Sciatic nerve (tissue), 2 donors: ENCODE measurements around the gene SIK2. TPM values are rescaled to one million over a fixed set of nuclear protein-coding genes. Genes with fewer than 3 reads are reported as not detected.

ENCODE experiments used
- ATAC-seq: fragments of 200-7000 bp; cut with Tn5 transposase; one replicate; pipeline ENCODE4 v1.9.1; 2020; ENCODE audit warnings: mild to moderate bottlenecking, moderate library complexity
- DNase-seq: peaks from one replicate; pipeline ENCODE4 v3.0.0-alpha.2; 2020; ENCODE audit warnings: low spot score
- intact Hi-C: fragments of 100-400 bp; cut with DNase I; formaldehyde crosslinking; loops from one replicate; pipeline ENCODE4 v1.14.2; 2022
- total RNA-seq: library from RNA; stranded (reverse); fragmentation: NEBNext Ultra II Directional; extraction: Animal tissue kit (Norgen Biotek cat#: 25700); gene quantifications from one replicate; pipeline ENCODE4 v1.2.1, GENCODE V29; 2021
- donor health status: DM: no; HTN: no; CAD: no.
- donor health status: DM: no; HTN: no; CAD: no.

SIK2 gene
- total RNA-seq, 1 donor from 2014 or later: 28.3 TPM

DNA sequence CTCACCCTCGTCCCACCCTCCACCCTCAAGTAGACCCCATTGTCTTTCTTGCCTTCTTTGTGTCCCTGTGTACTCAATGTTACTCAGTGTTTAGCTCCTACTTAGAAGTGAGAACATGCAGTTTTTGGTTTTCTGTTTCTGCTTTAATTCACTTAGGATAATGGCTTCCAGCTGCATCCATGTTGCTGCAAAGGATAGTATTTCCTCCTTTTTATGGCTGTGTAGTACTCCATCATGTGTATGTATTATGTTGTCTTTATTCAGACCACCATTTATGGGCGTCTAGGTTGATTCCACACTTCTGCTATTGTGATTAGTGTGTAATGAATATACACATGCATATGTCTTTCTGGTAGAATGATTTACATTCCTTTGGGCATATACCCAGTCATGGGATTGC is 73.6 kb downstream of the SIK2 start:
- ATAC-seq: no peak

DNA sequence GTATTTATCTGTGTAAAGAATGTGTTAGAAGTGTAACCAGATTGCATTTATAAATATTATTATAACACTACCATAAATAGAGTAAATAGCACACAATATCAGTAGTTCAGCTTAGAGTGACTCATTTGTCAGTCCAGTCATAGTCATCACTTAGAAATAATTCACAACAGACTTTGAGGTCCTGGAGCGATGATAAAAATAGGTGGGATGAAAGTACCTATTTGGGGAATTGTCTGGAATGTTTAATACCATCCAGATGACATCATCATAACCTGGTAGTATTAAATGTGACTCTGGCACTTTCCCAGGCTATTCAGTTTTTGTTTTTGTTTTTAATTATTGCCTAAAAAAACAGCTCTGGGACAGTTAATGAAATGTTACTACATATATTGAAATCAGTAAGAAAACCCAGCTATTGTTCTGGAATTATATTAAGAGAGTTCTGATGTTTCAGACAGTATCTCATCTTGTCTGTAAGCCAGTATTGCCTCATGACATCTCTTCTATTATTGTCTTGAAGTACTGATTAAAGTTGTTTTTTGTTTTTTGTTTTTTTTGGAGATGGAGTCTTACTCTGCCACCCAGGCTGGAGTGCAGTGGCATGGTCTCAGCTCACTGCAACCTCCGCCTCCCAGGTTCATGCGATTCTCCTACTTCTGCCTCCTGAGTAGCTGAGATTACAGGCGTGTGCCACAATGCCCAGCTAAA is 74.8 kb downstream of the SIK2 start:
- intact Hi-C loops: no loop called here
- ATAC-seq: no peak

More for the DNA sequence above, 73.6 kb downstream of the SIK2 start:
- intact Hi-C loops: no loop called here
- no peak for DNase-seq

DNA sequence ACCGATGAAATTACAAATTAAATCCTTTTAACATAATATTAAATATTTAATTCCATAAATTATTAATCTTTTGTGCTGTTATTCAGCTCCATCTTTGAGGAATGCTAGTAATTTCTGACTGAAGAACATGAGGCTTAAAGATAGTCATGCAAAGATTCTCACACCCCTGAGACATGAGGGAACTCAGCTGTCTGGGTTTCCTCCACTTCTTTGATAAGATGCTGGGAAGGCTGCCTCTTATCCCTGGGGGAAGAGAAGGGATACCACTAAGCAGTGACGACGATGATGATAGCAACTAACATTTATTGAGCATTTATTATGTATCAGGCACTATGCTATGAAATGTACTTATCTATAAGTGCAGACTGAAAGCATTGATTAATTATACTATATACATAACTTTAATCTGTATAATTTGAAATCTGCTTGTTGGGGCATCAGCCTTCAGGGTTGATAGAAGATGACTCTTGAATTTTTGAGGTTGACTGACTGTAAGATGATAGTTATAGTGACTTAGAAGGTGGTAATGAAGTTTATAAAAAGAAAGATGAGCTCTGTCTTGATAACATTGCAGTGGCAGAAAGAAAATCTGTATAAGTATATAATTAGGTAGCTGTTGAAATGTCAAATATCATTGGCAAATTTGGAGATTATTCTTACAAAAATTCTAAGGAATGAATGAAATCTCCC is 78.4 kb downstream of the SIK2 start:
- ATAC-seq (no peak), DNase-seq (no peak)
- intact Hi-C loops: no loop called here

More for the DNA sequence above, 74.8 kb downstream of the SIK2 start:
- no peak for DNase-seq

- ATAC-seq (no peak), DNase-seq (no peak)
- intact Hi-C loops: no loop called here
These were observed 81.6 kb downstream of the SIK2 start for GRCh38 chr11:111683806-111684205.

- ATAC-seq (no peak), DNase-seq (no peak)
- intact Hi-C loops: no loop called here
These were observed 82.0 kb downstream of the SIK2 start for GRCh38 chr11:111684251-111684650.

DNA sequence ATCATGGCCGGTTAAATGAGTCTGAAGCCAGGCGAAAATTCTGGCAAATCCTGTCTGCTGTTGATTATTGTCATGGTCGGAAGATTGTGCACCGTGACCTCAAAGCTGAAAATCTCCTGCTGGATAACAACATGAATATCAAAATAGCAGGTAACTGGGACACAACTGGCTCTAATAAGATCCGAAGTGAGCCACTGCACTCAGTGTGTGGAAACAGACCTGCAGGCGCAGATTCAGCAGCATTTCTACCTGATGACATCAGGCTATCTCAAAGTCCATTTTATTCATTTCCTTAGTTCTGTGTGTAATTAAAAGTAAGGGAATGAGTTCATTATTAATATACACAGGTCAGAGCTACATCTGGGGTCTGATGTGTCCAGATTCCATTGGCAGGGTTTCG is 85.8 kb downstream of the SIK2 start:
- ATAC-seq: no peak
- DNase-seq: no peak
- intact Hi-C loops: no loop called here

DNA sequence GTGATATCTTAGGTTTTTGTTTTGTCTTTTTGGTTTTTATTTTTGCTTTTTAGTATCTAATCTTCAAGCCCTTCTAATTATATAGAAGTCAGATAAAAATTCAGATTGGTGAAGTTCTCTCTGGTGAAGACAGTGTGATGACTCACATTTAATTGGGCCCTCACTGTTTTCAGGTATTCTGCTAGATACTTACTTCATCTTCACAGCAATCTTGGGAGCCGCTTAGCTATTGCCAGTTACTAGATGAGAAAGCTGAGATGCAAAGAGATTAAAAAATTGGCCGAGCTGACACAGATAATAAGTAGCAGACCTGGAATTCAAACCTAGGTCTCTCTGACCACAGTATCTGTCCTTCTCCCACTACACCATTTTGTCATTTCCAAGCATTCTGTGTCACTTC is 88.9 kb downstream of the SIK2 start:
- intact Hi-C loops: no loop called here
- ATAC-seq (no peak), DNase-seq (no peak)

- ATAC-seq (no peak), DNase-seq (no peak)
- intact Hi-C loops: no loop called here
These were observed 89.5 kb downstream of the SIK2 start for GRCh38 chr11:111691741-111692140.

DNA sequence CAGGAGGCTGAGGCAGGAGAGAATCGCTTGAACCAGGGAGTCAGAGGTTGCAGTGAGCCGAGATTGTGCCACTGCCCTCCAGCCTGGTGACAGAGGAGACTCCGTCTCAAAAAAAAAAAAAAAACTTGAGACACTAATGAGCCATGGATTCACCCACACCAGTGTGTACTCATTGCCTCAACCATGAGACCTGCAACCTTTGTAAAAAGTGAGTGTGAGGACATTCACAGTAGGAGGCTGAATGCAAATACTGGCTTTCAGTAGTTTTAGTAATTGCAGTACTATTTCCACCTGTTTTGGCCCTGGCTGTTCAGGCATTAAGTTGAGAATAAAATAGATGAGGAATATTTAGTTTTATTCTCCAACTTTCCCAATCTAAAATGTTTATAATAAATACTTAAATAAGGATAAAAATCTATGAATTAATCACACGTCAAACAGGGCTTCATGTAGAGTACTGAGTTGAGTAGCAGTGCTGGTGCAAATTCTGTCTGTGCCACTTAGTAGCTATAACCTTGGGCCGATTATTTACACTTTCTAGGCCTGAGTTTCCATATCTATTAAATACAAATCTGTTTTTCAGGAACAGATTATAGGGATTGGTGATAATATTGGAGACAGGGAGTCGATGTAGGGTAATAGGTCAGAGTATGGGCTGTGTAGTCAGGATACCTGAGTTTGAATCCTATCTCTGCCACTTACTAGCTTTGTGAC is 91.1 kb downstream of the SIK2 start:
- DNase-seq (no peak), ATAC-seq (no peak)
- intact Hi-C loops: no loop called here

GRCh38 chr11:111694851-111695250 is 92.6 kb downstream of the SIK2 start:
- intact Hi-C loops: no loop called here
- no peak for DNase-seq
- peak; percentile 87 for ATAC-seq

DNA sequence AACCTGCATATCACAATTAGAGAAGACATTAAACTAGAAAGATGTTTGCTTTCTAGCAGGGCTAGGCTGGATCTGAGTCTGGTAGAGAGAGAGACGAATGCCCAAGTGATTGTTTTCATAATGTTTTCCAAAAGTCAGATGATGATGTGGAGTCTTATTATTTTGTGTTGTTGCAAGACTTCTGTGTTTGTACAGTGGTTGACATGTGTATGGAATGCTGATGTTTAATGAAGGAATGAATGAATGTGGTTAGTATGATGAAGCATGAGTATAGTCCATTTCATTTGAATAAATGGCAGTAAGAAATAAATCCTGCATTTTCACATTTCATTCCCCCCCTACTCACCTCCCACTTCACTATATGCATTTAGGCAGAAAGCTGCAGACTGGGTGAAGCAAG is 94.3 kb downstream of the SIK2 start:
- DNase-seq: no peak
- intact Hi-C loops: no loop called here
- ATAC-seq: no peak

GRCh38 chr11:111697933-111698371 is 95.7 kb downstream of the SIK2 start:
- intact Hi-C loops: no loop called here
- DNase-seq (no peak), ATAC-seq (no peak)

GRCh38 chr11:111698852-111699559 is 96.8 kb downstream of the SIK2 start:
- ATAC-seq: no peak
- no peak for DNase-seq
- intact Hi-C loops: no loop called here

- no peak for ATAC-seq
- intact Hi-C loops: no loop called here
- DNase-seq: no peak
These were observed 97.4 kb downstream of the SIK2 start for GRCh38 chr11:111699579-111700156.

DNA sequence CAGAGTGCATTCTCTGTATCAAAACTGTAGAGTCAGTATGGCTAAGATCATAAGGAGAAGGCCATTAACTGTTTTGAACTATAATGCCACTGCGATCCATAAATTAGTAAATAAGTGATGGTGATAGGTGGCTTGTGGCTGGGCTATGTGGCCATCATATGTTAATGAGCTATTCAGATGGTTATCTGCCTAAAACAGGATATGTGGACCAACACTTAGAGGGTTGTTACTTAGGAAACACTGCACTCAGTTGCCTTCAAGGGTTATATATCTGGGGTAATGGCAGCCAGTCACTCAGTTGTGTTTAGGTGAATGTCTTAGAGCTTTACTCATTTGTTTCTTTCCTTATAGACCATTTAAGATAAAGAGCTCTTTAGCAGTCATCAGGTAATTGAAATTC is 97.9 kb downstream of the SIK2 start:
- DNase-seq (no peak), ATAC-seq (no peak)
- intact Hi-C loops: no loop called here

GRCh38 chr11:111702623-111703022 is 100.4 kb downstream of the SIK2 start:
- intact Hi-C loops: no loop called here

GRCh38 chr11:111703576-111703975 is 101.3 kb downstream of the SIK2 start:
- intact Hi-C loops: no loop called here
- ATAC-seq (no peak), DNase-seq (no peak)

More at GRCh38 chr11:111702623-111703022, 100.4 kb downstream of the SIK2 start:
- no peak for ATAC-seq
- no peak for DNase-seq

GRCh38 chr11:111707039-111707690 is 104.9 kb downstream of the SIK2 start:
- DNase-seq (no peak), ATAC-seq (peak; percentile 93)
- intact Hi-C loops: no loop called here

DNA sequence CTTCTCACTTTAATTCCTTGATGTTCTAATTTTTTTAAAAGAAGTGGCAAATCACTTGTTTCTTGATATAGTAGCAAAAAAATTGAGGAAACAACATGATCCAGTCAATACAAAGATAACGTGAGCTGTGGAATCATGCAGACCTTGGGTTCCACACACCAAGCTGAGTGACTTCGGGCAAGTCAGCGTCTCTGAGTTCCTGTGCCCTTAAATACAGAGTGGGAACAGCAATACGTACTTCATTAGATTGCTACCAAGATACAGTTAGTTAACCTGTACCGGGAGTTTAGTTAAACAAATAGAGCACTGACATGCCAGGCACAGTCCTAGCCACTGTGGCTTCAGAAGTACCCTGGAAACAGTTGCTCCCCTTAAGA is 105.4 kb downstream of the SIK2 start:
- intact Hi-C loops: no loop called here

More for the DNA sequence above, 105.4 kb downstream of the SIK2 start:
- DNase-seq (no peak), ATAC-seq (no peak)
